T1000 (cell line): ENCODE measurements around the gene OR11A1.
"Not testable (repeated sequence)": the region's sequence is repeated elsewhere in the genome, so short reads cannot be mapped to it uniquely, and the experiment has no call there.

ENCODE experiments used
- DNase-seq: peaks from one replicate; lab custom pipeline; 2025; ENCODE audit warnings: mixed read lengths; lab: John Stamatoyannopoulos, UW

The OR11A1 gene

GRCh38 chr6:29478740-29479139 lies 21.9 kb upstream of the OR11A1 start:
- no peak for DNase-seq

- DNase-seq = no peak
These were observed 21.1 kb upstream of the OR11A1 start for GRCh38 chr6:29477923-29478450.

GRCh38 chr6:29474996-29475395 lies 18.1 kb upstream of the OR11A1 start:
- no peak for DNase-seq

- DNase-seq = no peak
These were observed 9.4 kb upstream of the OR11A1 start for GRCh38 chr6:29466241-29466640.

- no peak for DNase-seq
These were observed 8.9 kb upstream of the OR11A1 start for GRCh38 chr6:29465801-29466200.

GRCh38 chr6:29465279-29465678 lies 8.4 kb upstream of the OR11A1 start:
- no peak for DNase-seq

DNA sequence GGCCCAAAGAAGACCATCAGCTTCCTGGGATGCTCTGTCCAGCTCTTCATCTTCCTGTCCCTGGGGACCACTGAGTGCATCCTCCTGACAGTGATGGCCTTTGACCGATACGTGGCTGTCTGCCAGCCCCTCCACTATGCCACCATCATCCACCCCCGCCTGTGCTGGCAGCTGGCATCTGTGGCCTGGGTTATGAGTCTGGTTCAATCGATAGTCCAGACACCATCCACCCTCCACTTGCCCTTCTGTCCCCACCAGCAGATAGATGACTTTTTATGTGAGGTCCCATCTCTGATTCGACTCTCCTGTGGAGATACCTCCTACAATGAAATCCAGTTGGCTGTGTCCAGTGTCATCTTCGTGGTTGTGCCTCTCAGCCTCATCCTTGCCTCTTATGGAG lies 5.2 kb upstream of the OR11A1 start:
- no peak for DNase-seq

DNA sequence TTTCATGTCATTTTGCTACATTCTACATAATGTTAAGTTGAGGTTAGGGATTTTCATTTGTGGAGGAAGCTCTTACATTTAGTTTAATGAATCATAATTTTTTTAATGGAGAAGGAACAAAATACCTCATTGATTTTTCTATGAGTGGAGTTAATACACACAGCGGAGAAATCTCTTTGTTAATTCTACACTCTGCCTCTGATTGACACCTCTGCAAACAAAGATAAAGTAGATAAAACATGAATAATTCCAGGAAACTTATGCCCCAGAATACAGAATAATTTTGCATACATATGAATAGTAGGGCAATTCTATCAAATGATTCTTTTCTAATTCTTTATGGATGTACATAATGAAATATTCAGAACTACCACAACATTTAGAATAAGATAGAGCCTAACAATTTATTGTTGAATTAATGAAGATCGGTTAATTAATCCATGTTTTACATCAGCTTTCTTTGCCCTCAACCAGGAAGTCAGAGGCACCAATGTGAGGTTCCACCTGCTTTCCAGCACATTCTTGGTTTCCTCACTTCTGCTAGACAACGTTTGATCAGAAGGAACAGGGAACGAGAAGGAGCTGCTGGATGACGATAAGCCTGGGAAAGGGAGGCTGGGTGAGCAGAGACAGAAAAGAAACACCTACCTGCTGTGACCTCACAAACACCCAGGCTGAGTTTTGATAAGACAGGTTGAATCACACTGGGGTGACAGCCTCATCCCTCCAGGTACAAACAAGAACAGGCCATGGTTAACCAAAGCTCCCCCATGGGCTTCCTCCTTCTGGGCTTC lies 4.3 kb upstream of the OR11A1 start:
- DNase-seq = no peak

- DNase-seq = no peak
These were observed 5.2 kb downstream of the OR11A1 start for GRCh38 chr6:29451471-29452193.

- no peak for DNase-seq
These were observed 9.2 kb downstream of the OR11A1 start for GRCh38 chr6:29447670-29448069.

DNA sequence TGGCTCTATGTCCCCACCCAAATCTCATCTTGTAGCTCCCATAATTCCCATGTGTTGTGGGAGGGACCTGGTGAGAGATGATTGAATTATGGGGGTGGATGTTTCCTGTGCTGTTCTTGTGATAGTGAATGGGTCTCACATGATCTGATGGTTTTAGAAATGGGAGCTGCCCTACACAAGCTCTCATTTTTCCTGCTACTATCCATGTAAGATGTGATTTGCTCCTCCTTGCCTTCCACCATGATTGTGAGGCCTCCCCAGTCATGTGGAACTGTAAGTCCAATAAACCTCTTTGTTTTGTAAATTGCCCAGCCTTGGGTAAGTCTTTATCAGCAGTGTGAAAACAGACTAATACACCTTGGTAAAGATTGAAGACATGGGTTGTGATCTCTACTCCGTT lies 12.8 kb downstream of the OR11A1 start:
- not testable (repeated sequence) for DNase-seq

DNA sequence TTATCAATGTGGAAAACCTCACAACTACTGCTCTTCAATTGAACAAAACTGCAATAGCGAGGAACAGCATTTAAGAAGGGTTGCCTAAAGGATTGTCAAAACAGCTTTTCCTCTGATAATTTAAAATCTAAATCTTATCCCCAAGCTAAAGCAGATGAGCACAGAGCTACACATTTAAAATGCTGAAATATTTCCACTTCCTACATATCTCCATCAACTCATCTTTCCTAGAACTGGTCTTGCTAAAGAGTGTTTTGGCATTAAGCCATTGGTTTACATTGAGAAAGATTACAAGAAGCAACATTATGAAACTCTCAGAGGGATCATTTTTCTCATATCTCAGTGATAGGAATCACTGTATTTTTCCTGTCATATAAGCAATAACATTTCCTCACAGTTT lies 14.2 kb downstream of the OR11A1 start:
- DNase-seq = no peak

- no peak for DNase-seq
These were observed 17.9 kb downstream of the OR11A1 start, which contains the start of gene OR10C1 for GRCh38 chr6:29439006-29439405. Gene OR10C1, plus strand, starts transcription at chr6:29439306. Its CDS starts 710 bp downstream, at chr6:29440016.

DNA sequence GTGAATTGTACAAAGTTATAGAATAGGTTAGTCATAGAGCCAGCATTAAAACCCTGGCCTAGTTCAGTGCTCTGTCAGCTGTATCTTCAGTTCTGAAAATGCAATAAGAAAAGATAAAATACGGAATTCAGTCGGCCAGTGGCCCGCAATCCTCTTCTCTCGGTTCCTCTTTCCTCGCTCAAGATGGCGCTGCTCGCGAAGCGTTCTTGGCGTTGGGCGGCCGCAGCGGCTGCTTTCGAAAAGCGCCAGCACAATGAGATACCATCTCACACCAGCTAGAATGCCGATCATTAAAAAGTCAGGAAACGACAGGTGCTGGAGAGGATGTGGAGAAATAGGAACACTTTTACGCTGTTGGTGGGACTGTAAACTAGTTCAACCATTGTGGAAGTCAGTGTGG lies 20.1 kb downstream of the OR11A1 start:
- not testable (repeated sequence) for DNase-seq

- DNase-seq = no peak
These were observed 30.2 kb downstream of the OR11A1 start for GRCh38 chr6:29426654-29427053.

GRCh38 chr6:29425075-29425474 lies 31.8 kb downstream of the OR11A1 start:
- no peak for DNase-seq

- DNase-seq = no peak
These were observed 32.3 kb downstream of the OR11A1 start for GRCh38 chr6:29424575-29424974.

DNA sequence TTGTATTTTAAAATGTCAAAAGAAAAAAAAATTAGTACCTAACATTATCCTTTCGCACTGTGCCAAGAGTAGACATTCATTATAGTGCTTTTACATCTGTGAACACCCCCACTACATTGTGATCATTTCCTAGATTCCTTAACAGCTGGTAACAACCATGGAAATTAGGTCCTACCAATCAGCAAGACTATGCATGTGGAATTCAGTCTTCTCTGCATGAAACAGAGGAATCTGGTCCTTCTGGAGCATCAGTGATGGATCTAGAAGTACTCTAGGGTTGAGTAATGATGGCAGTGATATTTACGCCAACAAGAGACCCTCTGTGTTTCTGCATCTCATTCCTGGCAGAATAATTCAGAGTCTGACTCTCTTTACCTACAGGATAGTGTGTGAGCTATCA lies 32.7 kb downstream of the OR11A1 start:
- DNase-seq = no peak

- DNase-seq = no peak
These were observed 37.4 kb downstream of the OR11A1 start for GRCh38 chr6:29419516-29419915.

DNA sequence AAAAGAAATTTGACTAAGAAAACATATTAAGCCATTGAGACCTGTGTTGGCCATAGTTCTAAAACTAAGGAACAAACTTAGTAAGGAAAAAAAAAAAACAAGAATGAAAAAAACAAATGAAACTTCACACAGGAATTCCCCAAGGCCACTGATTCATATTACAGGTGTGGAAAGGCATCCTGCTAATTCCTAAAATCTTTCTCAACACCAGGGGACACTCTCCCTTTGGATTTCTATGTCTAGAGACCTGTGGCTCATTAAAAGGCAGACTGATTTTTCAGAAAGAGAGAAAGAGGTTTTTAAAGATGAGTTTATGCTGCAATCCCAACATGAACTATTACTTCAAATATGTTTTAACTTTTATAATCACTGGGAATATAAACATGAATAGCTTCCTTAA lies 42.3 kb downstream of the OR11A1 start, which contains the start of gene OR12D1:
TSS of gene OR12D1 (plus strand) at position 341 of the 400 bp plus-strand sequence.
- no peak for DNase-seq

DNA sequence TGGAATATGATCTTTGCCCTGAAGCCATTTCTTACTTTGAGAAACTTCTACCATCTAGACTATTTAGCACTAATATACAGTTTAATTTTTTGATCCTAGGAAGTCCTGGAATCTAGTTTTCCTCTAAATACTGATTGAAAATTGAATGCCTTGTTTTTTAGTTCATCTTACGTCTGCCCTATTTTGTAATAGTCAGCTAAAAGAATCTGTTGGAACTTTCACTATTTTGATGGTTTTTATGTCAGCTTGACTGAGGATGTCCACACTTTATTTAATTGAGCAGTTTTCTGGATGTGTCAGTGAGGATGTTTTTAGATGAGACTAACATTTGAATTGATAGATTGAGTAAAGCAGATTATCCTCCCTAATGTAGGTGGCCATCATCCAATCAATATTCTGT lies 53.1 kb downstream of the OR11A1 start:
- DNase-seq = no peak

GRCh38 chr6:29399525-29399924 lies 57.3 kb downstream of the OR11A1 start:
- no peak for DNase-seq

- no peak for DNase-seq
These were observed 61.5 kb downstream of the OR11A1 start, which contains the start of gene OR12D2 for GRCh38 chr6:29395331-29395730. Gene OR12D2, plus strand, starts transcription at chr6:29395631. Its CDS starts 1,069 bp downstream, at chr6:29396700.
